ENCODE measurements around the gene LGALS3BP. TPM values are rescaled to one million over a fixed set of nuclear protein-coding genes. Genes with fewer than 3 reads are reported as not detected.
"Not testable (repeated sequence)": the region's sequence is repeated elsewhere in the genome, so short reads cannot be mapped to it uniquely, and the experiment has no call there.

Gene LGALS3BP
- total RNA-seq, 2 donors from 2014 or later, result 44.8 to 48.2 TPM

DNA sequence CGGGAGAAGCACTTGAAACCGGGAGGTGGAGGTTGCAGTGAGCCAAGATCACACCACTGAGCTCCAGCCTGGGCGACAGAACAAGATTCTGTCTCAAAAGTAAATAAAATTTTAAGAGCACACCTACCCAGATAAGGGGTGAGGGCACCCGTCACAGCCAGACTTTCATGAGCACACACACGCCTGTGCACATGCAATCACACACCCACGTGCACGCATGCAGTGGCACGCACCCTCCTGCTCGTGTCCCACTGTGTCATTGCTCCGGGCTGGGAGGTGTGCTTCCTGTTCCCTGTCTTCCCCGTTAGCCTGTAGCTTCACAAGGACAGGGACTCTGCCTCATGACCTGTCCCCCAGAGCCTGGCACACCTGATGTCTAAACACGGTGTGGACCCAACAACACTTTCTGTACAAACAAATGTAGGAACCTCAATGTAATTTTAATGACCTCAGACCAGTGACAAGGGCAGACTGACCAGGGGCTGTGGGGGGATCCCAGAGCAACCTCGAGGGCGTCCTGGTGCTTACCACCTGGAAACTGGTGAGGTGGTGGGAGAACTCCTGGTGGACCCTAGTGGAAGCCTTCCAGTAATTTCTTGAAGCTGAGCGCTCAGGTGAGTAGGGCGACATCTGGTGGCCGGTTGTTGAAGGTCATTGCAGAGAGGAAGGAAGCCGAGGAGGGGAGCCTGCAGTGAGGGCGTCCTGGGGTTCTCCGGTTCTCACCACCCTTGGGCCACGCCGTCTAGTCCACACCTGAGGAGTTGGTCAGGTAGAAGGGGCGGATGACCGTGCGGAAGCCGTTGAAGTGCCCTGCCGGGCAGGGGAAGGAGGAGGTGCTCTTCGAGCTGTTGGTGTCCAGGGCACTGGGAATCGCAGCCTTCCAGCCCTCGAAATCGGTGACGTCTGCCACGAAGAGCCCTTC is 8.6 kb downstream of the LGALS3BP start:
- Mint-ChIP-seq H3K4me1 (peaks cover 7% of the 10 kb centered on the region), H3K4me3 (no peak overlapping the region), H3K36me3 (ENCODE audit: low read depth) (no peaks in the 10 kb centered on the region), H3K27me3 (no peaks in the 10 kb centered on the region), H3K27ac (peak overlapping the region; percentile 11), H3K9me3 (no peaks in the 10 kb centered on the region)
- peak; percentile 74 for ATAC-seq (replicated peaks)

DNA sequence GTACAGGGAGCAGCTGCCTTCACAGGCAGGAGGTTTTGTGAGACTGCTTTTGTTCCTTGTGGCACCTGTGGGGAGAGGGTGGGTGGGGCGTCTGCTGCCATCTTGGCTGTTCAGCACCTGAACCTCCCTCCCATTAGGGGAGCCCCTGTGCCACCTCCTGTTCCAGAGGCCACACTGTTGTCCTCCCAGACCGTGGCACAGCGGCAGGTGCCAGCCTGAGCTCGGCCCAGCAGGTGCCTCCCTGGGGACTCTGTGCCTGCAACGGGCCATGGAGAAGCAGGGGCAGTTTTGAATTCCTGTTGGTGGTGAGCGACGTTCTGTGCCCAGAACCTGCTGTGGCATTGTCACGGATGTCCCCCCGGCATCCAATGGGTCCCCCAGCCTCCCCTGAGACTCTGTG is 9.9 kb downstream of the LGALS3BP start:
- Mint-ChIP-seq H3K27me3 (no peaks in the 10 kb centered on the region), H3K36me3 (ENCODE audit: low read depth) (no peaks in the 10 kb centered on the region), H3K4me3 (no peak overlapping the region)

DNA sequence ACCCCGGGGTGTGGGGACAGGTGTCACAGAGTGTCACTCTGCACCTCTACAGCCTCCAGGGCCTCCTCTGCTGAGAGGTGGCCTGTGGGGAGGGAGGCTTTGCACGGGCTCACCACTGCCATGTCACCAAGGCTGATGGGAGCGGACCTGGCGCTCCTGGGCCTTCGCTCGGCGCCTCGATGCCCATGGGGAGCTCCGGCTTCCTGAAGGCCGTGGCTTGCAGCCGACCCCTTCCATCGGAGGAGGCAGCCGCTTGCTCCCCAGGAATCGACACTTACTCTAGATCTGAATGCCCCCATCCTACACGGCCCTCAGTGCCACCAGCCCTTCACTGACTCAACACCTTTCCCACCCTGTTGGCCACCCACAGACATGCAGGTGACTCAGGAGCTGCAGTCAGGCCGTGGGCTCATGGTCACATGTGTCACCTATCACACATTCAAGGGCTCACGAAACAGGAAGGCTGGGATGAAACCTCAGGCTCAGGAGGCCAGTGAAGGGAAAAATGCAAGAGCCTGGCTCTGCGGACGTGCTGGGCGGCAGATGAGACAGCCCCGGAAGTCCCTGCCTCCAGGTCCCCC is 11.9 kb downstream of the LGALS3BP start:
- Mint-ChIP-seq H3K9me3 (no peaks in the 10 kb centered on the region), H3K27ac (no peak overlapping the region), H3K4me3 (no peak overlapping the region), H3K27me3 (no peaks in the 10 kb centered on the region), H3K4me1 (peaks cover 7% of the 10 kb centered on the region), H3K36me3 (ENCODE audit: low read depth) (no peaks in the 10 kb centered on the region)
- ATAC-seq (replicated peaks), result peak; percentile 52

More for the DNA sequence above, 9.9 kb downstream of the LGALS3BP start:
- ATAC-seq (replicated peaks), result no peak
- Mint-ChIP-seq H3K9me3 (no peaks in the 10 kb centered on the region), H3K4me1 (peaks cover 7% of the 10 kb centered on the region), H3K27ac (peak overlapping the region; percentile 28)

DNA sequence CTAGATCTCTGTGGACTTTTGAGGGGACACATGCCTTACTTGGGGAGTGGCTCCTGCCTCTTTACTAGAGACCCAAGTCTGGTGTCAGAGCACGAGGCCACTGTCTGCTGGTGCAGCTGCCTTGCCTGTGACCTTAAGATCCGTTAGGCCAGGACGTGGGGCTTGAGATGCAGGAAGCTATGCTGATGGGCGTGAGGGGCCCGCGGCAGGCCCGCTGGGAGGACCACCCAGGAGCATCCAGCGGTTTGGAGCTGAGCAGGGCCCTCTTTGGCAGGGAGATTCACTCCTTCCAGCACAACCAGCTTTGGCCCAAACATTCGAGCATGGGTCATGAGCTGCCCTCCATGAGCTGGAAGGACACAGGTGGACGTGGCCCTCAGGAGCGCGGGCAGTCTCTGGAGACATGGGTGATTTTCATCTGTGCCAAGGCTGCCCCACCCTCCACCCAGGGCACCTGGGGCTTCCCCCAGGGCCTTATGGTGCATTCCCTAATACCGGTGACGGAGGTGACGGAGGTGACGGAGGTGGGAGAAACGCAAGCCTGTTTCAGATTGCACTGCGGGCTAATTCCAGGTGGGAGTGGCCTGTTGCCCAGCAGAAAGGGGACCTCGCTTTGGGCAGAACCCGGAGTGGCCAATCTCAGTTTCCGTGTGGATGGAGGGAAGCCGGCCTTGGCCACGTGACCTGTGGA is 12.7 kb downstream of the LGALS3BP start:
- Mint-ChIP-seq H3K4me1 (peaks cover 7% of the 10 kb centered on the region), H3K9me3 (no peaks in the 10 kb centered on the region), H3K4me3 (no peak overlapping the region), H3K27me3 (no peaks in the 10 kb centered on the region), H3K27ac (no peak overlapping the region), H3K36me3 (ENCODE audit: low read depth) (no peaks in the 10 kb centered on the region)
- no peak for ATAC-seq (replicated peaks)

DNA sequence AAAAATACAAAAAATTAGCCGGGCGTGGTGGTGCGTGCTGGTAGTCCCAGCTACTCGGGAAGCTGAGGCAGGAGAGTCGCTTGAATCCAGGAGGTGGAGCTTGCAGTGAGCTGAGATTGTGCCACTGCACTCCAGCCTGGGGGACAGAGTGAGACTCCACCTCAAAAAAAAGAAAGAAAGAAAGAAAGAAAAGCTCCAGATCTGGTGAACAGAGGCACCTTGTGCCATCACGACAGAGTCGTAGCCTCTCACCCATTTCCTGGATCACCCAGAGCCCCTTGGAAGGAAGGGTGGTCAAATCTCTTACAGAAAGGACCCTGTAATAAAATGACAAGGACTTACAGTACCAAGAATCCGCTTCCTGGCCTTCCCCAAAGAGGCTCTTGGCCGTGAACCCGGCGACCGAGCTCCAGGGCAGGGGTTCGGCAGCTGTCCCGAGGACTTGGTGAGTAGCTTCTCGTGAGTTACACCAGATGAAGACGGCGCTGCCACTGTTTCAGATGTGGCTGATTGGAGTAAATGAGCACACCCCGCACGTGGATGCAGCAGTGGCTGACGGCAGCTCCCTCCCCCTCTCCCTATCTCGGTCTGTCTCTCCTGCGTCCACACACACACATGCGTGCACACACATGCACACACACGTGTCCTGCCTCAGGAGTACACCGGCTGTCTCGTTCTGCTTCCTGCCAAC is 13.5 kb downstream of the LGALS3BP start:
- Mint-ChIP-seq H3K27me3 (no peaks in the 10 kb centered on the region), H3K9me3 (no peaks in the 10 kb centered on the region)
- no peak for ATAC-seq (replicated peaks)

DNA sequence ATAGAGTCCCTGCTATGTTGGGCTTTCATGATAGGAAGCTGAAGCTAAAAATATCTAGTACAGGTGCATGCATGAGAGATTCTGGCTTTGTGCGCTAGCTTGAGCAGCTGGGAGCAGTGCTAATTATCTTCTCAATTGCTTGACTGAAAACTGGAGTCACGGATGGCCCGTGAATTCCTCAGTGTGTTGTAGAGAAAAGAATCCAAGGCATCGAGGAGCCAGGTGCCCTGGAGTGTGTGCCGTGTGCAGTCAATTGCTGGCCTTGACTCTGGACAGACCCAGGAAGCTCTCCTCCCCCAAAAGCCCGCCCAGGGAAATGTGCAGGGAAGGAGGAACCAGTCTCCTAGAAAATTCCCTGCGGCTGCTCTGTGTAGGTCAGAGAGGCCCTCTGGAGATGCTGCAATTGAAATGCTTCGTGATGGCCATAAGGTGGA is 14.2 kb downstream of the LGALS3BP start:
- H3K4me1 Mint-ChIP-seq, result no peaks in the 10 kb centered on the region
- H3K9me3 Mint-ChIP-seq, result no peaks in the 10 kb centered on the region
- ATAC-seq (replicated peaks), result no peak
- no peaks in the 10 kb centered on the region for H3K27me3 Mint-ChIP-seq
- H3K36me3 Mint-ChIP-seq (ENCODE audit: low read depth), result no peaks in the 10 kb centered on the region
- H3K4me3 Mint-ChIP-seq, result no peak overlapping the region
- H3K27ac Mint-ChIP-seq, result no peak overlapping the region

More for the DNA sequence above, 13.5 kb downstream of the LGALS3BP start:
- H3K4me3 Mint-ChIP-seq, result no peak overlapping the region
- no peaks in the 10 kb centered on the region for H3K36me3 Mint-ChIP-seq (ENCODE audit: low read depth)
- H3K27ac Mint-ChIP-seq, result no peak overlapping the region
- peaks cover 4% of the 10 kb centered on the region for H3K4me1 Mint-ChIP-seq

DNA sequence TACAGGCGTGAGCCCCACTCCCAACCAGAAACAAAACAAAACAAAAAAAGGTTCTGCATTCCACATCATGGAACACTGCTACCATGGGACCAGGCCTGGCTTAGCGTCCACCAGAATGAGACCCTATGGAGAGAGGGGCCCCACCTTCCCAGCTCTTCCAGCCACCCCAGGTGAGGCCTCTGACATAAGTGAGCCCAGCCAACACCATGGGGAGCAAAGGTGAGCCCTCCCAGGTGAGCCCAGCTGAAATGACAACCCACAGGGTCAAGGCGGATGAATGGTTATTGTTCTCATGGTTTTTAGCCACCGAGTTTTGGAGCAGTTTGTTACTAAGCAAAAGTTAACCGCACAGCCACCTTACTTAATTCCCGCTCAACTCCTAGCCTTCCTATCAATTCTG is 16.3 kb downstream of the LGALS3BP start:
- no peak overlapping the region for H3K27ac Mint-ChIP-seq
- H3K4me1 Mint-ChIP-seq, result no peaks in the 10 kb centered on the region
- peaks cover 4% of the 10 kb centered on the region for H3K27me3 Mint-ChIP-seq
- H3K4me3 Mint-ChIP-seq, result no peak overlapping the region
- ATAC-seq (replicated peaks), result no peak
- no peaks in the 10 kb centered on the region for H3K9me3 Mint-ChIP-seq
- H3K36me3 Mint-ChIP-seq (ENCODE audit: low read depth), result no peaks in the 10 kb centered on the region

DNA sequence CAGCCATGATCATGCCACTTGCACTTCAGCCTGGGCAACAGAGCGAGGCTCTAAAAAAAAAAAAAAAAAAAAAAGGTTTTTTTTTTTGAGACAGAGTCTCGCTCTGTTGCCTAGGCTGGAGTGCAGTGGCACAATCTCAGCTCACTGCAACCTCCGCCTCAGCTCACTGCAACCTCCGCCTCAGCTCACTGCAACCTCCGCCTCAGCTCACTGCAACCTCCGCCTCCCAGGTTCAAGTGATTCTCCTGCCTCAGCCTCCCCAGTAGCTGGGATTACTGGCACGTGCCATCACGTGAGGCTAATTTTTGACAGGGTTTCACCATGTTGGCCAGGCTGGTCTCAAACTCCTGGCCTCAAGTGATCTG is 16.8 kb downstream of the LGALS3BP start:
- not testable (repeated sequence) for H3K27ac Mint-ChIP-seq; ATAC-seq (replicated peaks); H3K27me3 Mint-ChIP-seq; H3K4me3 Mint-ChIP-seq; H3K36me3 Mint-ChIP-seq (ENCODE audit: low read depth); H3K9me3 Mint-ChIP-seq; H3K4me1 Mint-ChIP-seq

DNA sequence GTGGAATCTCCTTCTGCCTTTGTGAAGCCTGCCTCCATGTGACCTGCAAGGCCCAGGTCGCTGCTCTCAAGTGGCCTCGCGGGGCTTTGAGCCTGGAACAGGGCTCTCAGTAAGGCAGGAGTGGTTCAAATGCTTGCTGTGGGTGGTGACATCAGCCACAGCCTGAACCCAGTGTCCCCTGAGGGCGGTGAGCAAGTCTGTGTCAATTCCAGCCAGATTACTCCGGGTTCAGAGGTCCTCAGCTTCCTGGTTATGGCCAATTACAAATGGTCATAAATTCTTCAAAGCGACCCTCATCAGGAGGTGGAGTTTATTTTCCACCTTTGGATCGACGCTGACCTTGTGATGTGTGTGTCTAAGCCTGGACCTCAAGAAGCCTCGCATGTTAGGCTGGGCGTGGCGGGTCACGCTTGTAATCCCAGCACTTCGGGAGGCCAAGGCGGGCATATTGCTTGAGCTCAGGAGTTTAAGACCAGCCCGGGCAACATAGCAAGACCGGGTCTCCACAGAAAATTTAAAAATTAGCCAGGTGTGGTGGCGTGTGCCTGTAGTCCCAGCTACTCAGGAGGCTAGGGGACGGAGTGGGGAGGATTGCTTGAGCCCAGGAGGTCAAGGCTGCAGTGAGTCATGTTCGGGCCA is 17.3 kb downstream of the LGALS3BP start:
- Mint-ChIP-seq H3K9me3 (no peaks in the 10 kb centered on the region), H3K4me1 (no peaks in the 10 kb centered on the region), H3K36me3 (ENCODE audit: low read depth) (no peaks in the 10 kb centered on the region), H3K4me3 (no peak overlapping the region), H3K27me3 (peaks cover 4% of the 10 kb centered on the region), H3K27ac (no peak overlapping the region)
- ATAC-seq (replicated peaks), result no peak

DNA sequence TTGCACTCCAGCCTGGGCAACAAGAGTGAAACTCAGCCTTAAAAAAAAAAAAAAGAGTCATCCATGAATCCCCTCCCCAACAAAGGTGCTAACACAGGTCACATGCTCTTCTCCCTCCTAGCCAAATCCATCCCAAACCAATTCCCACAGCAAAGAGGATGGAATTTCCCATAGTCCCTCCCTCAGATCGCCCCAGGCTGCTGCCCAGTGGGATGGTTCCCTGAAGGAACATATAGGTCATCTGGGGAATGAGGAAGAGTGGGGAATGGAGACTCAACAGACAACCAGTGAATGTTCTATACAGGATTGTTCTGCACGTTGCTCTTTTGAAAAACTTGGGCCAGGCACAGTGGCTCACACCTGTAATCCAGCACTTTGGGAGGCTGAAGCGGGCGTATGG is 18.2 kb downstream of the LGALS3BP start:
- no peak for ATAC-seq (replicated peaks)
- no peaks in the 10 kb centered on the region for H3K4me1 Mint-ChIP-seq
- H3K27me3 Mint-ChIP-seq, result peaks cover 4% of the 10 kb centered on the region
- no peaks in the 10 kb centered on the region for H3K36me3 Mint-ChIP-seq (ENCODE audit: low read depth)
- no peaks in the 10 kb centered on the region for H3K9me3 Mint-ChIP-seq
- no peak overlapping the region for H3K4me3 Mint-ChIP-seq
- H3K27ac Mint-ChIP-seq, result no peak overlapping the region

DNA sequence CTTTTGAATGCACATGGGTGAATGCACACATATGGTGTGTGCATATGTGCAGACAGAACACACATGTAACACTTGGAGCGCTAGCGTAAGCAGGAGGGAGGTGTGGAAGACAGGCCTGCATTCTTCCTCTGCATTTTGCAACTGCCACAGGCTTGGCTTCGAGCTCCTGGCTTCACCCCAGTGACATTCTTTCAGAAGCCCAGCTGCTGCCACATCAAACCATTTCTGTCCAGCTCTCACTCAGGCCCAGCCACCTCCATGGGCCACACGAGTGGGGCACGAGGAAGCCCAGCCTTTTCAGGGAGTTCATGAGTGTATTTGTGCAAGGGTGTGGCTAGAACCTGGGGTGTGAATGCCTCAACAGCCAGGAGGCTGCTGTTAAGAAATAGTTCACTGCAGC is 18.8 kb downstream of the LGALS3BP start:
- no peaks in the 10 kb centered on the region for H3K36me3 Mint-ChIP-seq (ENCODE audit: low read depth)
- H3K4me3 Mint-ChIP-seq, result no peak overlapping the region
- no peaks in the 10 kb centered on the region for H3K4me1 Mint-ChIP-seq
- no peak overlapping the region for H3K27ac Mint-ChIP-seq
- ATAC-seq (replicated peaks), result no peak
- H3K27me3 Mint-ChIP-seq, result peaks cover 4% of the 10 kb centered on the region
- no peaks in the 10 kb centered on the region for H3K9me3 Mint-ChIP-seq

DNA sequence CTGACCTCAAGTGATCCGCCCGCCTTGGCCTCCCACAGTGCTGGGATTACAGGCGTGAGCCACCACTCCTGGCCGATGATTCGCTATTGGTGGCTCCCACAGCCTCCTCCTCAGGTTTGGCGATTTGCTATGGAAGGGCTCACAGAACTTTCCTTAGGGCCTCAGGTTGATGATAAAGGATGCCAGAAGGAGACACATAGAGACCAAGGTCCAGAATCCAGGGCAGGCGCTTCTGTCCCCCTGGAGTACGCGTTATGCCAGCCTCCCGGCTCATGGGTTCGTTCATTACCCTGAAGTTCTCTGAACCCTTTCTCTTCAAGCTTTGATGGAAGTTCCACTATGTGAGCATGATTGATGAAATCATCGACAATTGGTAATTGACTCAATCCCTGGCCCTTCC is 19.9 kb downstream of the LGALS3BP start:
- Mint-ChIP-seq H3K27ac (no peak overlapping the region), H3K4me1 (no peaks in the 10 kb centered on the region), H3K4me3 (no peak overlapping the region), H3K36me3 (ENCODE audit: low read depth) (no peaks in the 10 kb centered on the region), H3K9me3 (no peaks in the 10 kb centered on the region), H3K27me3 (peaks cover 4% of the 10 kb centered on the region)
- ATAC-seq (replicated peaks), result no peak

DNA sequence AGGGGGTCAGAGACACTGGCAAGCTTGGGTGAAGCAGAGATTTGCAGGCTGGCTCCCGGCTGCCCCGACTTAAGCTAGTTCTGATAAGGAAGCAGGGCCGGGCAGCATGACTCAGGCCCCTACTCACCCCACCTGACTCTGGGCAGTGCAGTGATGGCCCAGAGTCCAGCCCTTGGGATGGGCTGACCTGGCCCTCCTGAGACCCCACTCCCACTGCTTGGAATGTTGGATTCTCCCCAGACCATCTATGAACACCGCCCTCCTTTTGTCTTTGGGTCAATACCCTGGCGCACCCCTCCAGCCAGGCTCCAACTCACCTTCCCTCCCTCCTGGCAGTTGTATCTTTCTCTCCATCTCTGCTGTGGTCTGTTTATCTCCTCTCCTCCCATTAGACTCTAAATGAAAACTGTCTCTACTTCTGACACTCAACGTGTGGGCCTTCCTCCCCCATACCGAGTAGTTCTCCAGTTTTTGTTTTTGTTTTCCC is 21.0 kb downstream of the LGALS3BP start:
- no peak for ATAC-seq (replicated peaks)
- H3K4me3 Mint-ChIP-seq, result no peak overlapping the region
- no peaks in the 10 kb centered on the region for H3K9me3 Mint-ChIP-seq

DNA sequence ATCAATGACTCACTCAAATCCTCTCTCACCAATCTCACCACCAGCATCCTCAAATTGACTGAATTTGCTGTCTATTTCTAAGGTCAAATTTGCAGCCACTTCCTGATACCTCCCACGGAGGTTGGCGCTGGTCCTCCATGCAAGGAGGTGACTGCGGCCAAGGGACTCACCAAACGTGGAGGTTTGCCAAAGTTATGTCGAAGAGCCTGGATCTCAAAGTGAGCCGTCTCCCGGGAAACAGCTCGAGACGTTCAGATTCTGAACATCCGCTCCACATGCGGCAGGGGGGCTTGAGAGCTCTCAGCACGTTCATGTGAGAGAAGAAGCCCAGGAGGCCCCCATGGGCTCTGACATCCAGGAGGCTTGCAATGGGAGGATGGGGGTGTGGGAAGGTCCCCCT is 22.6 kb downstream of the LGALS3BP start:
- Mint-ChIP-seq H3K27me3 (peaks cover 4% of the 10 kb centered on the region), H3K36me3 (ENCODE audit: low read depth) (no peaks in the 10 kb centered on the region), H3K9me3 (no peaks in the 10 kb centered on the region), H3K27ac (no peak overlapping the region), H3K4me1 (no peaks in the 10 kb centered on the region), H3K4me3 (no peak overlapping the region)
- ATAC-seq (replicated peaks), result no peak

More for the DNA sequence above, 21.0 kb downstream of the LGALS3BP start:
- Mint-ChIP-seq H3K4me1 (no peaks in the 10 kb centered on the region), H3K27ac (no peak overlapping the region), H3K36me3 (ENCODE audit: low read depth) (no peaks in the 10 kb centered on the region), H3K27me3 (peaks cover 4% of the 10 kb centered on the region)

All from activated T-helper 17 cell treated with anti-CD3 and anti-CD28 coated beads, Interleukin-2, amount 50 U/mL, for 72 hours (primary cell).